Measurements from ENCODE around the gene OTX2. TPM values are rescaled to one million over a fixed set of nuclear protein-coding genes. Genes with fewer than 3 reads are reported as not detected.

OTX2 gene
- total and polyA plus RNA-seq, 3 experiments from 2014 or later: not detected

- Mint-ChIP-seq H3K27ac (no peak overlapping the region), H3K36me3 (no peaks in the 10 kb centered on the region), H3K27me3 (peaks cover 9 to 22% of the 10 kb centered on the region in 2 donors), H3K9me3 (no peaks in the 10 kb centered on the region), H3K4me3 (no peak overlapping the region), H3K4me1 (no peaks in the 10 kb centered on the region)
- DNase-seq: no peak
- POLR2A ChIA-PET: no interaction called here
- CTCF ChIA-PET: no interaction called here
- Histone ChIP-seq H3K36me3 (ENCODE audit: insufficient read depth, low read length) (no peaks in the 10 kb centered on the region), H3K4me1 (ENCODE audit: insufficient read depth, low read length) (no peaks in the 10 kb centered on the region), H3K4me3 (ENCODE audit: low read length) (no peak overlapping the region), H3K27me3 (ENCODE audit: insufficient read depth, low read length, poor library complexity, severe bottlenecking) (no peaks in the 10 kb centered on the region), H3K27ac (ENCODE audit: low read depth, low read length) (no peak overlapping the region), H3K9me3 (ENCODE audit: low read length) (no peaks in the 10 kb centered on the region)
Measured at GRCh38 chr14:56759633-56760032, 50.6 kb downstream of the OTX2 start.

DNA sequence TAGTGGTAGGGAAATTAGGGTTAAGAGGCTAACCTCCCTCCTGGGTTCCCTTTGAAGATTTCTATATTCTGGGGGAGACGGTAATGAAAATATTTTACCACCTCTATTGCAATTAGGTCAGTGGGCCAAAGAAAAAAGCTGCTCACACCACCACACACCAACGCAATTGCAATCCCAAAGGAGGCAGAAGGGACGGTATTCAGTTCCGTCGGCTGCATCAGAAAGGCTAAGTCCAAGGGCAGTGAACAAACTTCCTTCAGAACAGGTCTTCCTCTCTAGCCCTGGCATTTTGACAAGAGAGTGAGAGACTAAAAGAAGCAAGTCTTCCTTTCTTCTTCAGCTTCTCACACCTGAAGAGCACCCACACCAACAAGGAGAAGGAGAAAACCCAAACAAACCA lies 51.2 kb downstream of the OTX2 start:
- no peaks in the 10 kb centered on the region for H3K36me3 Mint-ChIP-seq
- DNase-seq: no peak
- H3K4me1 Mint-ChIP-seq: no peaks in the 10 kb centered on the region
- Histone ChIP-seq H3K4me1 (ENCODE audit: insufficient read depth, low read length) (no peaks in the 10 kb centered on the region), H3K27ac (ENCODE audit: low read depth, low read length) (no peak overlapping the region), H3K27me3 (ENCODE audit: insufficient read depth, low read length, poor library complexity, severe bottlenecking) (no peaks in the 10 kb centered on the region), H3K36me3 (ENCODE audit: insufficient read depth, low read length) (no peaks in the 10 kb centered on the region), H3K4me3 (ENCODE audit: low read length) (no peak overlapping the region), H3K9me3 (ENCODE audit: low read length) (no peaks in the 10 kb centered on the region)
- CTCF ChIA-PET: no interaction called here
- H3K4me3 Mint-ChIP-seq: no peak overlapping the region
- H3K27ac Mint-ChIP-seq: no peak overlapping the region
- no peaks in the 10 kb centered on the region for H3K9me3 Mint-ChIP-seq
- H3K27me3 Mint-ChIP-seq: peaks cover 10 to 17% of the 10 kb centered on the region in 2 donors
- POLR2A ChIA-PET: no interaction called here

GRCh38 chr14:56754921-56755320 lies 55.4 kb downstream of the OTX2 start:
- H3K9me3 ChIP-seq (ENCODE audit: low read length): no peaks in the 10 kb centered on the region
- no peaks in the 10 kb centered on the region for H3K4me1 Mint-ChIP-seq
- no peak overlapping the region for H3K27ac Mint-ChIP-seq
- H3K36me3 Mint-ChIP-seq: no peaks in the 10 kb centered on the region
- peaks cover 0 to 2% (median 0%) of the 10 kb centered on the region in 5 donors for H3K9me3 Mint-ChIP-seq
- POLR2A ChIA-PET: no interaction called here
- CTCF ChIA-PET: no interaction called here
- no peak for DNase-seq
- H3K27ac ChIP-seq (ENCODE audit: low read depth, low read length): no peak overlapping the region
- no peak overlapping the region for H3K4me3 Mint-ChIP-seq
- peaks cover 13 to 22% of the 10 kb centered on the region in 2 donors for H3K27me3 Mint-ChIP-seq
- no peak overlapping the region for H3K4me3 ChIP-seq (ENCODE audit: low read length)
- no peaks in the 10 kb centered on the region for H3K27me3 ChIP-seq (ENCODE audit: insufficient read depth, low read length, poor library complexity, severe bottlenecking)
- no peaks in the 10 kb centered on the region for H3K4me1 ChIP-seq (ENCODE audit: insufficient read depth, low read length)
- H3K36me3 ChIP-seq (ENCODE audit: insufficient read depth, low read length): no peaks in the 10 kb centered on the region

DNA sequence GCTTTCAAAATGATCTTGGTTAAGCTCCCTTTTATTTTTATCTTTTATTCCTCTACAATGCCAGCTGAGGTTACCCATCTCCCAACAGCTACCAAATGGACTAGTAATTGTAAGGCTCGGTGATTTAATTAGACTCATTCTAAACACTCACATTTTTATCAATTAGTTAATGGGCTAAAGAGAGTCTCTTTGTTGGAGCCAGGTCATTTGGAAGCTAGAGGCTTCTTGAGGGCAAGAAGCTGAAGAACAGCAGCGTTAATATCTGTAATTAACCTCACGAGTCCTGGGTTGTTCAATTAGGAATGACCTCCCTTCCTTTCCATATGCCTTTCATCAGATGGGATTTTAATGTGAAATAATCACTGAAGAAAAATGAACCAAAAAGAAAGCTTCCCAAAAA lies 56.9 kb downstream of the OTX2 start:
- Mint-ChIP-seq H3K9me3 (peaks cover 0 to 2% (median 0%) of the 10 kb centered on the region in 5 donors), H3K4me3 (no peak overlapping the region), H3K4me1 (no peaks in the 10 kb centered on the region), H3K27ac (no peak overlapping the region), H3K27me3 (peaks cover 13 to 27% of the 10 kb centered on the region in 2 donors), H3K36me3 (no peaks in the 10 kb centered on the region)
- Histone ChIP-seq H3K27ac (ENCODE audit: low read depth, low read length) (no peak overlapping the region), H3K9me3 (ENCODE audit: low read length) (no peaks in the 10 kb centered on the region), H3K4me1 (ENCODE audit: insufficient read depth, low read length) (no peaks in the 10 kb centered on the region), H3K4me3 (ENCODE audit: low read length) (no peak overlapping the region), H3K27me3 (ENCODE audit: insufficient read depth, low read length, poor library complexity, severe bottlenecking) (no peaks in the 10 kb centered on the region), H3K36me3 (ENCODE audit: insufficient read depth, low read length) (no peaks in the 10 kb centered on the region)
- CTCF ChIA-PET: no interaction called here
- DNase-seq: no peak
- POLR2A ChIA-PET: no interaction called here

DNA sequence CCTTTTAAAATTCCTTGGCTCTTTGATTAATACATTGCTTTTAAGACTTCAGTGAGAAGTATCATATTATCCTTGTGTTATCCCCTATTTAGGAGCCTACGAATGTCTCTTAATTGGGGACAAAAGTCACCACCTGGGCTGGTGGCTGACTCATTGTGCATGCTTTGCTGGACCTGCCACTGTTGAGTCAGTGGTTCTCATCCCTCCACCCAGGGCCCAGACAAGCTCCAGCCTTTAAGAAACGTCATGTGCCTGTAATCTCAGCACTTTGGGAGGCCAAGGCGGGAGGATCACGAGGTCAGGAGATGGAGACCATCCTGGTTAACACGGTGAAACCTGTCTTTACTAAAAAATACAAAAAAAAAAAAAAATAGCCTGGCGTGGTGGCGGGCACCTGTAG lies 57.9 kb downstream of the OTX2 start:
- H3K9me3 ChIP-seq (ENCODE audit: low read length): no peaks in the 10 kb centered on the region
- no peaks in the 10 kb centered on the region for H3K4me1 ChIP-seq (ENCODE audit: insufficient read depth, low read length)
- no peak overlapping the region for H3K27ac Mint-ChIP-seq
- H3K27me3 ChIP-seq (ENCODE audit: insufficient read depth, low read length, poor library complexity, severe bottlenecking): no peaks in the 10 kb centered on the region
- no peaks in the 10 kb centered on the region for H3K36me3 ChIP-seq (ENCODE audit: insufficient read depth, low read length)
- no peaks in the 10 kb centered on the region for H3K4me1 Mint-ChIP-seq
- POLR2A ChIA-PET: no interaction called here
- no peak overlapping the region for H3K4me3 Mint-ChIP-seq
- H3K9me3 Mint-ChIP-seq: peaks cover 0 to 2% (median 0%) of the 10 kb centered on the region in 5 donors
- no peaks in the 10 kb centered on the region for H3K36me3 Mint-ChIP-seq
- H3K4me3 ChIP-seq (ENCODE audit: low read length): no peak overlapping the region
- DNase-seq: no peak
- CTCF ChIA-PET: no interaction called here
- H3K27ac ChIP-seq (ENCODE audit: low read depth, low read length): no peak overlapping the region
- H3K27me3 Mint-ChIP-seq: peaks cover 13 to 27% of the 10 kb centered on the region in 2 donors

DNA sequence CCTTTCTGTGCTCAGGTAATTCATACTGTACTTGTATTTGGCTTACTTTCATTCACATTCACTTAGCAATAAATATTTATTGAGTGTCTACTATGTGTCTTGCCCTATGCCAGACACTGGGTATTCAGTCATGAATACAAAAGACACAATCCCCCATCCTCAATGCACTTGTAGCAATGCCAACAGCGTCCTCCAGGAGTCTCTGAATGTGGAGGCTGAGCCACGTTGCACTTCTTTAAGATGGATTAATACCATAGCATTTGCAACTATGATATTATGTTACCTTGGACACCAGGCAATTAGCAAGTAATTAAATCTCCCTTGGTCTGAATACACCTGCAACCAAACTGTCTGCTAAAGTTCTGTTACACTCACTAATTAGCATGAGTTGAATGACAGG lies 58.8 kb downstream of the OTX2 start:
- H3K27ac Mint-ChIP-seq: no peak overlapping the region
- no peak for DNase-seq
- ChIA-PET POLR2A (no interaction called here), CTCF (no interaction called here)
- no peaks in the 10 kb centered on the region for H3K27me3 ChIP-seq (ENCODE audit: insufficient read depth, low read length, poor library complexity, severe bottlenecking)
- no peak overlapping the region for H3K4me3 Mint-ChIP-seq
- H3K4me1 ChIP-seq (ENCODE audit: insufficient read depth, low read length): no peaks in the 10 kb centered on the region
- no peaks in the 10 kb centered on the region for H3K36me3 ChIP-seq (ENCODE audit: insufficient read depth, low read length)
- H3K4me1 Mint-ChIP-seq: no peaks in the 10 kb centered on the region
- no peak overlapping the region for H3K27ac ChIP-seq (ENCODE audit: low read depth, low read length)
- H3K27me3 Mint-ChIP-seq: peaks cover 13 to 27% of the 10 kb centered on the region in 2 donors
- H3K4me3 ChIP-seq (ENCODE audit: low read length): no peak overlapping the region
- peaks cover 0 to 2% (median 0%) of the 10 kb centered on the region in 5 donors for H3K9me3 Mint-ChIP-seq
- H3K9me3 ChIP-seq (ENCODE audit: low read length): no peaks in the 10 kb centered on the region
- H3K36me3 Mint-ChIP-seq: no peaks in the 10 kb centered on the region

Other genes with a start within 250 kb of the OTX2 start
- 10 to 100 TPM; 10.8 to 11.2 TPM for gene TMEM260, start 230.7 kb downstream of the OTX2 start, total RNA-seq
- 10.5 TPM for gene TMEM260, start 230.7 kb downstream of the OTX2 start, polyA plus RNA-seq

Data from CD8-positive, alpha-beta memory T cell (primary cell).